Kidney tubule cell (primary cell): ENCODE measurements around the gene IGSF1.

Source experiments
- DNase-seq: peaks from one replicate; pipeline ENCODE4 v3.0.0-alpha.2; 2018; ENCODE audit warnings: low spot score

Gene IGSF1, protein sequence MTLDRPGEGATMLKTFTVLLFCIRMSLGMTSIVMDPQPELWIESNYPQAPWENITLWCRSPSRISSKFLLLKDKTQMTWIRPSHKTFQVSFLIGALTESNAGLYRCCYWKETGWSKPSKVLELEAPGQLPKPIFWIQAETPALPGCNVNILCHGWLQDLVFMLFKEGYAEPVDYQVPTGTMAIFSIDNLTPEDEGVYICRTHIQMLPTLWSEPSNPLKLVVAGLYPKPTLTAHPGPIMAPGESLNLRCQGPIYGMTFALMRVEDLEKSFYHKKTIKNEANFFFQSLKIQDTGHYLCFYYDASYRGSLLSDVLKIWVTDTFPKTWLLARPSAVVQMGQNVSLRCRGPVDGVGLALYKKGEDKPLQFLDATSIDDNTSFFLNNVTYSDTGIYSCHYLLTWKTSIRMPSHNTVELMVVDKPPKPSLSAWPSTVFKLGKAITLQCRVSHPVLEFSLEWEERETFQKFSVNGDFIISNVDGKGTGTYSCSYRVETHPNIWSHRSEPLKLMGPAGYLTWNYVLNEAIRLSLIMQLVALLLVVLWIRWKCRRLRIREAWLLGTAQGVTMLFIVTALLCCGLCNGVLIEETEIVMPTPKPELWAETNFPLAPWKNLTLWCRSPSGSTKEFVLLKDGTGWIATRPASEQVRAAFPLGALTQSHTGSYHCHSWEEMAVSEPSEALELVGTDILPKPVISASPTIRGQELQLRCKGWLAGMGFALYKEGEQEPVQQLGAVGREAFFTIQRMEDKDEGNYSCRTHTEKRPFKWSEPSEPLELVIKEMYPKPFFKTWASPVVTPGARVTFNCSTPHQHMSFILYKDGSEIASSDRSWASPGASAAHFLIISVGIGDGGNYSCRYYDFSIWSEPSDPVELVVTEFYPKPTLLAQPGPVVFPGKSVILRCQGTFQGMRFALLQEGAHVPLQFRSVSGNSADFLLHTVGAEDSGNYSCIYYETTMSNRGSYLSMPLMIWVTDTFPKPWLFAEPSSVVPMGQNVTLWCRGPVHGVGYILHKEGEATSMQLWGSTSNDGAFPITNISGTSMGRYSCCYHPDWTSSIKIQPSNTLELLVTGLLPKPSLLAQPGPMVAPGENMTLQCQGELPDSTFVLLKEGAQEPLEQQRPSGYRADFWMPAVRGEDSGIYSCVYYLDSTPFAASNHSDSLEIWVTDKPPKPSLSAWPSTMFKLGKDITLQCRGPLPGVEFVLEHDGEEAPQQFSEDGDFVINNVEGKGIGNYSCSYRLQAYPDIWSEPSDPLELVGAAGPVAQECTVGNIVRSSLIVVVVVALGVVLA (N-terminal part only)

DNA sequence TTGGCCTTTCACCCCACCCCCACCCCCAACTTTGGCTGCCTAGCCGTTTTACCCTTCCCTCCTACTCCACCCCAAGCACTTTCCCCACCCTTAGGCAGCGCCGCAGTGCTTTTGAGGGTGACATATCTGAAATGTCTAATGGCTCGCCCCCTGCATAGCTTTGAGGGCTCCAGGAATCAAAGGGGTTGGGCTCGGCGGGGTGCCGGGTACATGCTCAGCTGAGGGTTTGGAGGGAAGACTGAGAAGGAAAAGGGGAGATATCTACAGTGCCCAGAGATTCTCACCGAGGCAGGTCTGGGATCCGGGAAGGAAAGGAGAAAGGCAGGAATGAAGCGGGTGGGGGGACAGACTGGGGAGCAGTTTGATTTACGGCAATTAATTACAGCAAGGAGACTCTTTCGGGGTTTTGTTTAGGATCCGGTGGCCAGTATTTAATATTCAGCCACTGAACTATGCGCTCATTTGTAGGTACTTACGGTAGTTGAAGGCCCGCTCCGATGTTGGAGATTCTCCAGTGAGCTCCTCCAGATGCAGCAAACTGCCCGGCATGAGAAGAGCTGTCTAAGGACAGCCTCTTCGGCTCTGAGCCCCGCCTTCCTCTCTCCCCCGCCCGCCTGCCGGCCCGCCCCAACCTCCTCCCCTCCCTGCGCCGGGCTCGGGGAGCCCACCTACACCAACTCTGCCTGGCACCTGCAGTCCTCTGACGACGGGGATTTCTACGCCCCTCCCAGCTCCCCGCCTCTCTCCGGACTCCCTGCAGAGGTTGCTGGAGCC is at the start of gene IGSF1:
Gene IGSF1, minus strand, starts transcription at position 569 of the 774 bp plus-strand sequence. CDS start 2,632 bp downstream, outside the sequence.
- peak; percentile 47 for DNase-seq

DNA sequence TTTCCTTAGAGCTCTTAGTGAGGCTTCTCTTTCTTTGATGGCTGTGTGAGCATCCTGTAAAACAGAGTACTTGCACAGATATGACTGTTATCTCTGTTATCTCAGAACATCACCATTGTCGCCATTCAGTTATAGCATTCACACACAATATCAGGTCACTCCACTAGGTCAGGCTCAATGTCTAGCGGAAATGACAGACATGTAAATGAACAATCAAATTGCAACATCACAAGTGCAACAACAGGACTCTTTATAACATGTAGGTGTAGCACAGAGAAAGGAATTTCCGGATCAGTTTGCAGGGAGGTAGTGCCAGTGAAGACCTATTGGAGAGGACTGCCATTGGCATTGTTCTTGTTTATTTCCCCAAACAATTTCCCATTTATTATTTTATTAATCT is 43.2 kb upstream of the IGSF1 start:
- DNase-seq, result no peak

DNA sequence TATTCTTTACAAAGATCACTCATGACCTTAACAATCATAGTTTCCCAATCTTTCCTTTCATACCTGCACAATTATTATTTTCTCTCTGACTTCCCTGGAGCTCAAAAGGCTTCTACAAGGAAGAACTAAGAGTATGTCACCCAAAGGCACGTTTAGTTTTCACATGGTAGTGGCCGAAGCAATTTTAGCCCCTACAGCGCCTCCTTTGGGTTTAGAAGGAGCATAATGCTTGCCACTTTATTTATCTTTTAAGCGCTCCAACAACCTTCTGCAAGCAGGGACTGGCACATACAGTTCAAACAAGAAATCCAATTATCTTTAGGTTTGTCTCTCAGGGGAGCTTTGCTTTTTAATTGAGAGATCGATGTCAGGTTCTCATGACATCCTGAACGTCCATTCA is 42.0 kb upstream of the IGSF1 start:
- DNase-seq, result no peak

DNA sequence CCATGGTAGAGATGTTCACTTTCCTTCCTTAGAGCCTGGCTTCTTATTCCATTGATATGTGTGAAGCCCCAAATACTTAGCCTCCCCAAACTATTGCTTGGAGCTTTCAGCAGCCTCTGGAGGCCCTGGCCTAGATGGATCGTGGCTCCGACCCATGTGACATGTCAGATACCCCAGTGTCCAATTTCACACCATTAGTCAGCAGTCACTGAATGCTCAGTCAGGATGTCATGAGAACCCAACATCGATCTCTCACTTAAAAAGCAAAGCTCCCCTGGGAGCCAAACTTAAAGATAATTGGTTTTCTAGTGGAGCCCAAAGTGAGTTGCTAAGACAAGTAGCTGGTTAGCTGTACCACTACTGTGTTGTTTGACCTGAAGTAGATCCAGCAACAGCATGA is 41.6 kb upstream of the IGSF1 start:
- no peak for DNase-seq

DNA sequence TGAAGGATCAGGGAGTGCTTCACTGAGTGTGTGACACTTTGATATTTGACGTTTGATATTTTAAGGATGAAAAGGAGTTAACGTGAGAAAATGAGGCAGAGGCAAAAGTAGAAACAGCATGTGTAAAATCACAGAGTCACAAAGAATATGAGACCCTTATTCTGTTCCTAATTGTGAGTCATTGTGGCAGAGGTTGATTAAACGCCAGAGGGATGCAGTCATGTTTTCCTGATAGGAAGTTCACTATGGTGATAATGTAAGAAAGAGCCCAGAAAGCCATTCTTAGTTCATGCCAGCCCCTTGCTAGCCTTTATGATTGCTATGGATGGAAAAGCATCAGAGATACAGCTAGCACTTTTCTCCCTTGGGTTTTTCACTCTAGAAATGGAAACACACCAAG is 33.5 kb upstream of the IGSF1 start:
- peak; percentile 33 for DNase-seq

DNA sequence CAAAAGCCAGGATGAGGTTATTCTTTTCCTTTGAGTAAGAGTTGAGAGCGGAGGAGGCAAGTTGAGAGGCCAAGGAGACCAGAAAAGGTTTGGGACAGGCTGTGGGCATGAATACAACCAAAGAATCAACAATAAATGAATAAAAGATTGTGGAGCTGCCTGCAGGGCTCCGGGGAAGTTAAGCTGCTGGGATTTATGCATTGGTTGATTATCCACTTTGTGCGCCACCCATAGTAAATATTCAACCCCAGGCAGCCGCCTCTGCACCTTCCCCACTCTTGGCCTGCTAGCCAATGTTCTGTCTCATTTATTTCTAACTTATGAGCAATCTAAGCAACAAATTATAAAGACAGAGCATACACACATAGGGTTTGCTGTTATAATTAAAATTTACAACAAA is 28.2 kb upstream of the IGSF1 start:
- DNase-seq, result peak; percentile 45

DNA sequence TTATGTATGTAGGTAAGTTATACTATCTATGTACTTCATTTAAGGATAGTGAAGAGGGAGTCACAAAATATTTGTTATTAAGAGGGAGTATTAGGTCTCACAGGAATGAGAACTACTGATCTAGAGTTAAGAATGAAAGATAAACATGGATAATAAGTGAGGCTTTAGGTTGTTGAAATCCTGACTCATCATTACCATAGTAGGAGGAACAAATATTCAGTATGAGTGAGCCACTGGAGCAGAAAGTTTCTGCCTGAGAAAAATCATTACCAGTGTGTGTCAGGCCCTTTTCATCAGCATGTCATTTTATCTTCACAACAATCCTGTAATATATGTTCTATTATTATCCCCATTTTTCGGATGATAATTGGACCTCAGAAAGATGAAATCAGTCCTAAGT is 27.2 kb upstream of the IGSF1 start:
- peak; percentile 67 for DNase-seq

DNA sequence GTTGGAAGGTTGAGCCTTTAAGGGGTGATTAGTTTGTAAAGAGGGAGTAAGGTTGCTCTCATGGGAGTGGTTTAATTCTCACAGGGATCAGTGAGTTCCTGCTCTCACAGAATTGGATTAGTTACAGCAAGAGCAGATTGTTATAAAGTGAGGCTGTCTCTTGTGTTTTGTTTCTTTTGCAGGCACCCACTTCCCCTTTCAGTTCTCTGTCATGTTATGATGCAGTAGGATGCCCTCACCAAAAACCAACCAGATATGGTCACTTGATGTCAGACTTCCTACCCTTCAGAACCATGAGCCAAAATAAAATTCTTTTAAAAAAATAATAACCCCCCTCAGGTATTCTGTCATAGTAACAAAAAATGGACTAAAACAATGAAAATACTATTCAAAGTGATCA is 19.9 kb upstream of the IGSF1 start:
- no peak for DNase-seq

DNA sequence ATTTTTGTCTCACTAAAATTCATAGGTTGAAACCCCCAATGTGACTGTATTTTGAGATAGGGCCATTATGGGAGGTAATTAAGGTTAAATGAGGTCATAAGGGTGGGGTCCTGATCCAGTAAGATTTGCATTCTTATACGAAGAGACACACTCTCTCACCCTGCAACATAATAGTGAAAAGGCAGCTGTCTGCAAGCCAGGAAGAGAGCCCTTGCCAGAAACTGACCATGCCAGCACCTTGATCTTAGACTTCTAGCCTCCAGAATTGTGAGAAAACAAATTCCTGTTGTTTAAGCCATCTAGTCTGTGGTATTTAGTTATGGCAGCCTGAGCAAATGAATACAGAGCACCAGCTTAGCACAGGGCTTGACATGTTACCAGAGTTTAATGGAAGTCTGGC is 17.5 kb upstream of the IGSF1 start:
- peak; percentile 1 for DNase-seq

DNA sequence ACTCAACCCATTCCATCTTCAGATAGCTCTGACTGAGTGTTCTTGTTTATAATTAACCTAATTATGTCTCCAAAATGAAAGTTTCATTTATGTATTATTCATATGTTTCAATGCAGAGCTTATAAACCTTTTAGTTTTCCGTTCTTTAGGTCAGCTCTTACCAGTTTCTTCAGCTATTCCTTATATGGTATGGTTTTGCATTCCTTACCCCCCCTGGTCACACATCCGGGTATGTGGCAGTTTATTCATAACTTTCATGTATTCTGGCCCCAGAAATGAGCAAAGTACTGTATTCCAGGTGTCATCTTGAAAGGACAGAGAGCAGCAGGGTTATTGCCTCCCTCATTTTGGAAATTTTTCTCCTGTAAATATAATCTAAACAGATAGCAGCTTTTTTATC is 16.8 kb upstream of the IGSF1 start:
- DNase-seq, result peak; percentile 25

DNA sequence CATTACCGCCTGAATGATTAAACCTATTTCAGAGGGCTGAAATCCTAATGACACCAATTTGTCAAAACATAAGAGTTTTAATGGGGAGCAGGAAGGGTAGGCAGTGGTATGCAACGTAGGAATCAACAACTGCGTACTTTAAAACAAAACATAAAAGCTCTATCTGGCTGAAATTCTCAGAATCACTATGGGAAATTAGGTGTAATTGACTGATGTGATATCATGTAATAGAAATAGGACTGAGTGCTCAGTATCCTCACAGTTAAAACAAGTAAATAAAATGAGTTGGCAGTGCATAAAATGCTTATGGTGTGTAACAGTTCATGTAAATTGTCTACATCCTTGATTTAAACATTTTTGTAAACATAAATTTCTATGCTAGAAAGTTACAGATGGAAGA is 13.6 kb upstream of the IGSF1 start:
- no peak for DNase-seq

DNA sequence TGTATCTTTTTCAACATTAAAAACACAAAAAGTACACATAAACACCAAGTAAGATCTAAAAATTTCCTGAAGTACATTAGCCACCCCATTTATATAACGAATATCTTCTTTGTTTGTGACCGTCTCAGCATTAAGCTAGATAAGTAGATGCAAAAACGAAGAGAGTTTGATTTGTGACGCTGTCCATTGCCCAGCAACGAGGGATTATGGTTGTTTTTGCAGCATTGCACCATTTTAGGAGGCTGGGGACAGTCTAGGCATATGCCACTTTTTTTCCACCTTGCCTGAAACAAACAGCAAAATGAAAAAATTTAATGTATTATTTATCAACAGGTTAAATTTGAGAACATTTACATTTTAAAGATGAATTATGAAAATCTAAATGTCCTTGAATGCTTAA is 12.0 kb upstream of the IGSF1 start:
- DNase-seq, result no peak

DNA sequence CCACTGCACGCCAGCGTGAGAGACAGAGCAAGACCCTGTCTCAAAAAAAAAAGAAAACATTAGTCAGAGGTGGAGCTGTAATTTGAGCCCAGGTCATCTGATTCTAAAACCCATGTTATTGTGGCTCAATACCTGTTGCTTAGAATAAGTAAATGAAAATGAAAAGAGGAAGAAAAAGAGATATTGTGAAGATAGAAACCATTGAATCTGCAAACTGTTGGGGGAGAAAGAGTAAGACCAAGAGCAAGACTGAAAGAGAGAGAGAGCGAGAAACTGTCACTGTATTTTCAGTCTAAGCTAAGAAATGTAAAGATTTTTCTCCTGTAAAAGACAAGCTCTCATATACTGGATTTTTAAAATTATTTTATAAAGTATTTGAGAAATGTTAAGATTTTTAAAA is 9.7 kb upstream of the IGSF1 start:
- no peak for DNase-seq

DNA sequence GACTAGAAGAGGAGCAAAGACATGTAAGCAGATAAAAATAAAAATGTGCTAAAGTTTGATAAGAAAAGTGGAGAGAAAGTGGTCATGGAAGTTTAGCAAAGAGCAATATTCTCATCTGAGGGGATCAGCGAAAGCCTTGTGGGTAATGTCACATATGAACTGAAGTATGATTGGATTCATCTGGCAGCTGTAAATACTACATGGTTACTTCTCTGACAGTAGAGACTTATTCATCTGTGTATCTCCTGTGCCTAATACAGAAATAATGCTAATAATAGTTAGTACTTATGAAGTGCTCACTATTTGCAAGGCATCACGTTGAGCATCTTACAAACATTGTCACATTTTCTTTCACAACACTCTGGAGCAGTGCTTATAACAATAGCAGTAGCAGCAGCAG is 8.9 kb upstream of the IGSF1 start:
- DNase-seq, result no peak

DNA sequence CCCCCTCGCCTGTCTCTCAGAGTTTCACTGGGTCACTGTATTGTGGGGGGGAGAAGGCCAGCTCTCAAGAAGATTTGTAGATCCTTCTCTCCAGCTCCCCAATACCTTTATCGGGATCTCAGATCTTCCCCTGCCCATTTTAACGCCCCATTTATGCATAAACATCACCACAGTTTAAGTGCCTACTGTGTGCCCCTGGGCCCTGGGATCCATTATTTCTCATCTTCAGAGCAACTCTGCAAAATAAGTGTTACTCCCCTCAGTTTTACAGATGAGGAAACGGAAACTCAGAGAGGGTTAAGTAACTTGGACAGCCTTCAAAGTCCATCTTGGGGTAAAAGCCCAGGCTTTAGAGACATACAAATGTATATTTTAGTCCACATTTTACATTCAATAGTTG is 421 bp upstream of the IGSF1 start:
- DNase-seq, result no peak

DNA sequence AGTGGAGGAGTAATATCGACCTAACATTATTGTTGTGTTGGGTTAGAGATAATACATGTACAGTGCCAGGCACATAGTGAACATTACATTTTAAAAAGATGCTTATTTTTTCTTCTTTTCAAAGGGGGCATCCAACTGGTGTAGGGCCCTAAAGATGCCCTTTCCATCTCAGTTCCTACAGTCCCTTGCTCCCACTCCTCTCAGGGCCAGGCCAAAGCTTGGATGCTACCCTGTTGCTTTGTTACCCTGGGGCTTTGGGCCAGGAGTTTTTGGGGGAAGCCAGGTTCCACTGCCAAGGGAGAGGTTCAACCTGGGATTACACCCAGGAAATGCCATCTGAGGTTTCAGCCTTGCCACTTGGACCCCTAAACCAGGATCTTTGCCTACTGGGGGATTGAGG is 918 bp downstream of the IGSF1 start:
- no peak for DNase-seq

DNA sequence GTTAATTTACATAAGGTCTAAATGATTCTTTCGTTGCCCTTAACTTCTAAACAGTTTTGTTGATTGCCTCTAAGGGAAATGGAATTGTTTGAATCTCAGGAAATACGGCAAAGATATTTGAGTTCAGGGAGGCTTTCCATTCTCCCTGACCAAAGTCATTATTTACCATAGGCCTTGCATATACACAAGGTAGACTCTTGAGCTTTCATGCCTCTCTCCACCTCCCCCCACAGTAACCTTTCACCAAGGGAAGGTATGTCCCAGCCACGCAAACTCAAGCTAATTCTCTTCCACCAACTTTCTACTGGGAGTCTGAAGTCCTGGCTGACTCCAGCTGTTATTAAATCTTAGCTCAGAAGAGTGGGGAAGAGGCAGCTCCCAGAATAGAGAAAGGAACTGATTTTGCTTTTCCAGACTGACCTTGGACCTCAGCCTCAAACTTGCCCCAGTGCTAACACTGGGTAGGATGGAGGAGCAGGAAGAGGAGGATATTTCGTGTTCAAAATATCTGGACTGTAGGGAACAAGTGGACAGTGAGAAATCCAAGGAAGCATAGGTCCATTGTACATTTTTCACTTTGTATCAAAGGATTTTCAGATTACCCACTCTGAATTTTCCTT is 1.4 kb downstream of the IGSF1 start:
- DNase-seq, result no peak

DNA sequence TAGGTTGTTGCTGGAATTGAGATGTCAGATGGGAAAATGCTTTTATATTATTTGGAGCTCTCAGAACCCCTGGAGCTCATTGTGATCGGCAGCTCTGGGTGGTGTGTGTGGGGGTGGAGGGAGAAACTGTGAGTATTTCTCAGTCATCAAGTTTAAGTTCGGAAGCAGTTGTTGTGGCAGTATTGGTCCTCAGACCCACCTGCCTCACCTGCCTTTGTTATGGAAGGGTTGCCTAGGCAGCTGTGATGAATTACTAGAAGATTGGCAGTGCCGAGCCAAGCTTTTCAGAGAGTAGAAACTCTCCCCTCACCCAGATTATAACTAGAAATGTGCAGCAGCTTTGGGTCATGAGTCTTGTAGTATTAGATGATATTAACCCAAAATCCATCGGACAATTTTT is 9.5 kb downstream of the IGSF1 start:
- no peak for DNase-seq

DNA sequence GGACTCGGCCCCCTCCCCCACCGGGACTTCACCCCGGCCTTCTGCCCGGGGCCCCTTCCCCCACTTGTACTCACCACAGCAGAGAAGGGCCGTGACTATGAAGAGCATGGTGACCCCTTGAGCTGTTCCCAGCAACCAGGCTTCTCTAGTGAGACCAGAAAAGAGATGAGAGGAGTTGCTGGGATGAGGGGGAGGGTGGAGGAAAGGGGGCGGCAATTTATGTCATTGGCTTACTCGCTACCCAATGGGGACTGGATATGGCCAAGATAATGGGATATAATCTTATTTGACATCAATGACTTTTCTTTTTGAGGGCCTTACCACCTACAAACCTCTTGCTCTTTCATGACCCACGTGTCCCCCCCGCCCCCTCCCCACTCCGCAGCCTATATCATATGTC is 9.9 kb downstream of the IGSF1 start:
- no peak for DNase-seq

DNA sequence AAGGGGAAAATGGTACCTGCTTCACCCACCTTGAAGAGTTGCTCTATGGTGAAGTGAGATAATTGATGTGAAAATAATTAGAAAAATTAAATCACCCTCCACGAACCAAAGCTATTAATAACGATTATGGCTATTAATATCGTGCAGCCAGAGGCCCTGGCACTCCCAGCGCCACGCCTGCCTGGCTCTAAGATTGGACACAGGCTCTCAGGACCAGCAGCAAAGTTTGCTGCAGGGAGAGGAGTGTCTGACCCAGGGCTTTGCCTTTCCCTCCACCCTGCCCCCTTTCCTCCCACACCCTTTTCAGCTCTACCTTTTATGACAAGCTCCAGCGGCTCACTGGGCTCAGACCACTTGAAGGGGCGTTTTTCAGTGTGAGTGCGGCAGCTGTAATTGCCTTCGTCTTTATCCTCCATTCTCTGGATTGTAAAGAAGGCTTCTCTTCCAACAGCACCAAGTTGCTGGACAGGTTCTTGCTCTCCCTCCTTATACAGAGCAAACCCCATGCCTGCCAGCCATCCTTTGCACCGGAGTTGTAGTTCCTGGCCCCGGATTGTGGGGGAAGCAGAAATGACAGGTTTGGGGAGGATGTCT is 11.5 kb downstream of the IGSF1 start:
- DNase-seq, result no peak

DNA sequence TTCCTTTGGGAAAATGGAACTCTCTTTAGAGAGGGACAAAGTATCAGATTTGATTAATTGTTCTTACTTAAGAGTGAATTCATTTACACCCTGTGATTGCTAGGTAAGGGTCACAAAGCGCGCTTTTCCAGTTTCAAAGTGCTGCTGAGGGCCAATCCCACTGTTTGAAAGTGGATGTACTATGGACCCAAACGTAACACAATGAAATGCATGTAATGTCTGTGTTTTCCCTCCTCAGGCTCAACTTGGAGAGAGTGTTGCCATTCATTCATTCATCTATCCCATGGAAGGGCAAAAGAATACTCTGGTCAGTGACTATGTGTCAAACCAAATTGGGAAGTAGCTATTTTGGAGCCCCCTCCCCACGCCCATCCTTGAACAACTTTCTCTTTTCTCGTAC is 16.1 kb downstream of the IGSF1 start:
- DNase-seq, result no peak
